HepG2 (cell line): ENCODE results near the gene CHD9NB. TPM values are rescaled to one million over a fixed set of nuclear protein-coding genes. Genes with fewer than 3 reads are reported as not detected.

Experiments
- CAMTA2 ChIP-seq: sonication (generic); formaldehyde crosslinking; IDR thresholded peaks from 2 replicates; pipeline ENCODE4 v1.4.0; 2020; ENCODE audit warnings: mild to moderate bottlenecking, missing genetic modification reagents, borderline replicate concordance
- CENPT ChIP-seq: sonication (generic); formaldehyde crosslinking; IDR thresholded peaks from 2 replicates; pipeline ENCODE4 v1.8.0; 2022; ENCODE audit warnings: low read depth, mild to moderate bottlenecking, moderate library complexity, missing genetic modification reagents
- ERF ChIP-seq: IDR thresholded peaks from 2 replicates; pipeline ENCODE4 v1.6.1; 2018; ENCODE audit warnings: missing biosample characterization, missing genetic modification reagents
- ESRRA ChIP-seq: sonication (generic); formaldehyde crosslinking; IDR thresholded peaks from 2 replicates; pipeline ENCODE4 v1.5.1; 2020; ENCODE audit warnings: mild to moderate bottlenecking, low read depth, missing genetic modification reagents
- FIP1L1 ChIP-seq: fragments of 200-400 bp; formaldehyde crosslinking; IDR thresholded peaks from 2 replicates; pipeline ENCODE4 v1.6.1; 2018; ENCODE audit warnings: low read depth, mild to moderate bottlenecking, low read length, moderate library complexity, borderline replicate concordance; ENCODE audit not compliant: insufficient read depth
- GABPB1 ChIP-seq: IDR thresholded peaks from 2 replicates; pipeline ENCODE4 v1.6.1; 2016; ENCODE audit warnings: mild to moderate bottlenecking, missing genetic modification reagents, moderate library complexity, missing compliant biosample characterization
- PATZ1 ChIP-seq: sonication (generic); formaldehyde crosslinking; IDR thresholded peaks from 2 replicates; pipeline ENCODE4 v1.4.0; 2020; ENCODE audit warnings: missing genetic modification reagents
- RARA ChIP-seq: IDR thresholded peaks from 2 replicates; pipeline ENCODE4 v1.6.1; 2016; ENCODE audit warnings: missing genetic modification reagents, missing compliant biosample characterization
- RFX1 ChIP-seq: fragments of 450-650 bp; IDR thresholded peaks from 2 replicates; pipeline ENCODE4 v1.6.1; 2017
- SIX1 ChIP-seq: sonication (generic); formaldehyde crosslinking; IDR thresholded peaks from 2 replicates; pipeline ENCODE4 v1.4.0; 2020; ENCODE audit warnings: missing genetic modification reagents, borderline replicate concordance
- SOX13 ChIP-seq, 3 experiments: fragments of 450-650 bp in 1 of 3; sonication (generic) in 1 of 3; formaldehyde crosslinking in 1 of 3; IDR thresholded peaks in 2 of 3; conservative IDR thresholded peaks in 1 of 3; 2 replicates each; pipeline versions ENCODE4 v1.5.0 to v1.6.1; 2016 to 2020; ENCODE audit warnings: antibody characterized with exemption in 1 of 3, mild to moderate bottlenecking in 1 of 3, missing compliant biosample characterization in 1 of 3, missing genetic modification reagents in 1 of 3, moderate library complexity in 1 of 3
- THAP9 ChIP-seq: sonication (generic); formaldehyde crosslinking; IDR thresholded peaks from 2 replicates; pipeline ENCODE4; 2020; ENCODE audit warnings: missing genetic modification reagents, mild to moderate bottlenecking, borderline replicate concordance
- ZFP91 ChIP-seq: sonication (generic); formaldehyde crosslinking; IDR thresholded peaks from 2 replicates; pipeline ENCODE4 v1.9.0; 2022; ENCODE audit warnings: missing genetic modification reagents, mild to moderate bottlenecking, borderline replicate concordance
- ZNF335 ChIP-seq: sonication (generic); formaldehyde crosslinking; IDR thresholded peaks from 2 replicates; pipeline ENCODE4 v1.4.0; 2020; ENCODE audit warnings: missing genetic modification reagents
- ZNF674 ChIP-seq: sonication (generic); formaldehyde crosslinking; IDR thresholded peaks from 2 replicates; pipeline ENCODE4 v1.5.0; 2020; ENCODE audit warnings: low read depth, mild to moderate bottlenecking, missing genetic modification reagents
- ZNF687 ChIP-seq: sonication (generic); formaldehyde crosslinking; IDR thresholded peaks from 2 replicates; pipeline ENCODE4 v1.5.1; 2020; ENCODE audit warnings: mild to moderate bottlenecking, missing genetic modification reagents, moderate library complexity
- polyA plus RNA-seq, 8 experiments: library from polyadenylated mRNA; depleted of rRNA in 3 of 8; stranded (reverse) in 7 of 8; unstranded in 1 of 8; fragments of >200 nt; fragmentation: Illumina TruSeq in 4 of 8; extraction: Trizol in 4 of 8; gene quantifications; 2 replicates each; pipeline versions ENCODE4 v1.2.1 to v1.2.3, GENCODE V29; 2011 to 2016; ENCODE audit warnings: low read depth in 4 of 8, missing spikeins in 1 of 8, mixed read lengths in 1 of 8; ENCODE audit not compliant: insufficient read depth in 1 of 8
- total RNA-seq, 5 experiments: library from RNA; depleted of rRNA; stranded (reverse); fragments of >200 nt; fragmentation: Illumina TruSeq; extraction: Trizol; gene quantifications; 2 replicates each; pipeline ENCODE4 v1.2.3, GENCODE V29; 2016; ENCODE audit warnings: low read depth in 1 of 5

CHD9NB gene
- total and polyA plus RNA-seq, 2 of the 13 experiments (the other 11 are each of a cell fraction or from before 2014, with no cell fraction given): 0.17 to 0.18 TPM

GRCh38 chr16:53043986-53044601 lies 8.6 kb downstream of the CHD9NB start (continued):
- no peak for TF ChIP-seq THAP9 (CRISPR knock-in tag)
- TF ChIP-seq ZNF335: 0 out of 2 replicates have a peak, but pooled peaks have one; percentile 36
- TF ChIP-seq SOX13 (IDR thresholded peaks at IDR 0.05): no peak
- TF ChIP-seq SOX13 (CRISPR knock-in tag; conservative IDR thresholded peaks at IDR 0.05 in 1 of 2, IDR thresholded peaks at IDR 0.05 in 1 of 2): peak in 1 of 2 experiments; percentile 37; a peak in 1 of 4 replicates
- no peak for TF ChIP-seq FIP1L1
- no peak for TF ChIP-seq ZNF674 (CRISPR knock-in tag)
- peak; percentile 60 for TF ChIP-seq RARA (CRISPR knock-in tag)
- TF ChIP-seq ERF (CRISPR knock-in tag): 0 out of 2 replicates have a peak, but pooled peaks have one; percentile 27
- TF ChIP-seq PATZ1 (CRISPR knock-in tag): peak; percentile 69
- peak; percentile 48 for TF ChIP-seq ZNF687 (CRISPR knock-in tag)
- TF ChIP-seq RFX1: peak; percentile 61; the same call in 1 of the 2 replicates
- 0 out of 2 replicates have a peak, but pooled peaks have one; percentile 20 for TF ChIP-seq GABPB1 (CRISPR knock-in tag)
- no peak for TF ChIP-seq SIX1
- TF ChIP-seq ESRRA: no peak
- peak; percentile 38; the same call in 1 of the 2 replicates for TF ChIP-seq ZFP91 (CRISPR knock-in tag)
- TF ChIP-seq CAMTA2 (CRISPR knock-in tag): no peak
- TF ChIP-seq CENPT (CRISPR knock-in tag): 0 out of 2 replicates have a peak, but pooled peaks have one; percentile 25
